Psoas muscle (tissue), 8 donors: ENCODE measurements around the gene KLHDC10. TPM values are rescaled to one million over a fixed set of nuclear protein-coding genes. Genes with fewer than 3 reads are reported as not detected.
"Not testable (repeated sequence)": the region's sequence is repeated elsewhere in the genome, so short reads cannot be mapped to it uniquely, and the experiment has no call there.

ENCODE experiments used
- ATAC-seq, 4 donors: fragments of 200-7000 bp; cut with Tn5 transposase; one replicate each; pipeline ENCODE4 v1.9.1; 2020; ENCODE audit warnings: moderate library complexity in 3 of 4, mild to moderate bottlenecking in 2 of 4
- DNase-seq, 2 donors: peaks; one replicate each; pipeline ENCODE4 v3.0.0-alpha.2; 2020
- H3K27ac ChIP-seq: fragments of 200-600 bp; one replicate; pipeline ENCODE4 v1.8.0; 2022
- H3K27me3 ChIP-seq, 3 donors: fragments of 200-600 bp in 1 of 3; one replicate each; pipeline versions ENCODE4 v1.6.1 to v1.8.0; 2013 to 2022; ENCODE audit warnings: low read length in 2 of 3, mild to moderate bottlenecking in 2 of 3, moderate library complexity in 1 of 3; ENCODE audit not compliant: insufficient read depth in 3 of 3
- H3K36me3 ChIP-seq, 2 donors: fragments of 200-600 bp in 1 of 2; one replicate each; pipeline versions ENCODE4 v1.6.1 to v1.8.0; 2013 to 2022; ENCODE audit warnings: low read depth in 1 of 2, mild to moderate bottlenecking in 1 of 2, moderate library complexity in 1 of 2; ENCODE audit not compliant: insufficient read depth in 1 of 2
- H3K4me1 ChIP-seq: fragments of 200-600 bp; one replicate; pipeline ENCODE4 v1.8.0; 2022
- H3K4me3 ChIP-seq: fragments of 200-600 bp; one replicate; pipeline ENCODE4 v1.8.0; 2022; ENCODE audit warnings: mild to moderate bottlenecking
- H3K9me3 ChIP-seq: fragments of 200-600 bp; one replicate; pipeline ENCODE4 v1.8.0; 2022
- CTCF ChIP-seq: fragments of 200-600 bp; IDR thresholded peaks from one replicate; pipeline ENCODE4 v1.8.0; 2022; ENCODE audit warnings: antibody characterized with exemption
- WGBS, 3 donors: extraction: QIAGEN DNeasy Blood & Tissue Kit; methylation state at CpG; one replicate each; pipeline versions ENCODE4 v1.1.6 to v1.1.7; 2013; 5-methylcytosine and 5-hydroxymethylcytosine counted together
- intact Hi-C, 2 donors: fragments of 100-400 bp; cut with DNase I; formaldehyde crosslinking; loops; one replicate each; pipeline versions ENCODE4 v1.11.0 to v1.14.2; 2022
- polyA plus RNA-seq, 3 donors: library from polyadenylated mRNA; stranded (reverse); fragments of 200-250 nt; gene quantifications; one replicate each; pipeline ENCODE4 v1.2.3, GENCODE V29; 2013
- total RNA-seq, 4 donors: library from RNA; stranded (reverse); fragmentation: NEBNext Ultra II Directional in 2 of 4; extraction: Animal tissue kit (Norgen Biotek cat#: 25700) in 2 of 4; gene quantifications; one replicate each; pipeline versions ENCODE4 v1.2.1 to v1.2.4, GENCODE V29; 2021 to 2023
- donor health status: healthy with polysubstance abuse.
- donor health status: DM: no; HTN: no; CAD: no; lungs with moderate emphysema.
- donor health status: Bipolar disorder and iron deficiency.
- donor health status: healthy.
- donor health status: DM: yes; HTN: yes; CAD: no.
- donor health status: DM: no; HTN: no; CAD: no.
- donor health status: DM: no; HTN: no; CAD: no.
- donor health status: DM: yes; HTN: yes; CAD: no.

Gene KLHDC10
- total and polyA plus RNA-seq, 7 donors = 17.6 to 49.6 (median 33.8) TPM

DNA sequence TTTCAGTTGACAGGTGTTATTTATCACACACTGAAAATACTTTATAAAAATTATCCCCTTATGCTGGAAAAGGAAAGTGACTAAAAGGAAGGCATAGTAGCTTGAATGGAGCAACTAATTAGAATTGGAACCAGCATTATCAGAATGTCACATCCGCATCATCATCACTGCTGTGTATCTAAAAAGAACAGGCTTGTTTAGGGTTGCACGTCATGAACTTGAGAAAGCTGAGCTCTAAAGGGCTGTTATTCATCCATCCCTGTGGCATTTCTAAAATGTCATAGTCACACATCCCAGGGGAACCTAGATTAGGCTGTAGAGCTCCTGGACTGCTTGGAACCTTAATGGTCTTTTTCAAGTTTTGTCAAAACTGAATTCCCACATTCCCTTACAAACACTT, 54.4 kb downstream of the KLHDC10 start:
- no peak for TF ChIP-seq CTCF
- intact Hi-C loops = loop anchor here in 1 of 2 donors (10.0 kb wide), 1 partner anchor 50 kb away; the partner anchor contains the start of gene KLHDC10
- WGBS, 3 donors = 70 to 83% (median 74%) methylated on average over 2 of the region's 2 CpGs
- DNase-seq (no peak), ATAC-seq (no peak)
- H3K4me1 ChIP-seq = peaks cover 6% of the 10 kb centered on the region
- H3K9me3 ChIP-seq = no peaks in the 10 kb centered on the region
- H3K36me3 ChIP-seq = peaks cover 16 to 98% of the 10 kb centered on the region in 2 donors
- no peaks in the 10 kb centered on the region for H3K27me3 ChIP-seq
- no peak overlapping the region for H3K4me3 ChIP-seq
- no peak overlapping the region for H3K27ac ChIP-seq

DNA sequence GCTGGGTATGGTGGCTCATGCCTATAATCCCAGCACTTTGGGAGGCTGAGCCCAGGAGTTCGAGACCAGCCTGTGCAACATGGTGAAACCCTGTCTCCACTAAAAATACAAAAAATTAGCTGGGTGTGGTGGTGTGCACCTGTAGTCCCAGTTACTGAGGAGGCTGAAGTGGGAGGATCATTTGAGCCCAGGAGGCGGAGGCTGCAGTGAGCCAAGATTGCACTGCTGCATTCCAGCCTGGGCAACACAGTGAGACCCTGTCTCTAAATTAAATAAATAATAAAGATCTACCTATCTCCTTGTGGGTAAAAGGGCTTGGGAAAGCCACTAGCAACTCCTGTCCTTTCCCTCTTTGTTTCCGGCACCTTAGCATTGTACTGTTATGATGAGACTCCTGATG, 56.5 kb downstream of the KLHDC10 start:
- H3K27ac ChIP-seq = not testable (repeated sequence)

GRCh38 chr7:130127404-130127803, 57.1 kb downstream of the KLHDC10 start:
- intact Hi-C loops = loop anchor here in 1 of 2 donors (10.0 kb wide), 1 partner anchor 53 kb away; the partner anchor contains the start of gene KLHDC10

More for the DNA sequence above, 56.5 kb downstream of the KLHDC10 start:
- not testable (repeated sequence) for H3K4me3 ChIP-seq, DNase-seq, ATAC-seq, H3K4me1 ChIP-seq, H3K27me3 ChIP-seq, H3K9me3 ChIP-seq
- H3K36me3 ChIP-seq = peaks cover 12 to 99% of the 10 kb centered on the region in 2 donors
- intact Hi-C loops = loop anchor here in 1 of 2 donors (10.0 kb wide), 1 partner anchor 52 kb away; the partner anchor contains the start of gene KLHDC10
- 96 to 99% (median 97%) methylated on average over 3 of the region's 3 CpGs for WGBS, 3 donors

DNA sequence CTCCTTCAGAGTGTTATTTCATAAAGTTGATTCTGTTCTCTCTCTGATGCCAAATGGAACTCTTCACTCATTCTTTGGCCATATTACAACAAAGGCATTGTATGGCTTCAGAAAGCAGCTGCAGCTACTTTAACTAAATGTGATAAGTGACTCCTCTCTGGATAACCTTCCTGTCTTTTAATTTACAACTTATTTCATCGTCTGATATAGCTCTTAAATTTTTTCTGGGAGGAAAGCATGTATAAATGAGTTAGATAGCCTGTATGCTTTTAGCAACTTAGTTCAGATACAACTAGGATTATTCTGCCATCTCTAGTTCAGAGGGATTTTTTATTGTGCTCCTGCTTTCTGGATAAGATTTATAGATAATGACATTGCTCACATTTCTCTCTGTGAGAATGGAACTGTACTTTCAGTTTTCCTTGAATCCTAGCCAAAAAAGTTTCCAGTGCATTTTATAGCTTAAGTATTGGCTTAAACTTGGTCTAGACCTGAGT, 57.5 kb downstream of the KLHDC10 start:
- H3K27ac ChIP-seq = no peak overlapping the region
- 21 to 32% (median 21%) methylated on average over 1 of the region's 1 CpG for WGBS, 3 donors
- no peak overlapping the region for H3K4me3 ChIP-seq
- no peak for DNase-seq
- peaks cover 6% of the 10 kb centered on the region for H3K4me1 ChIP-seq
- no peaks in the 10 kb centered on the region for H3K27me3 ChIP-seq
- no peak for ATAC-seq
- no peak for TF ChIP-seq CTCF
- intact Hi-C loops = loop anchor here in 1 of 2 donors (10.0 kb wide), 1 partner anchor 53 kb away; the partner anchor contains the start of gene KLHDC10
- H3K9me3 ChIP-seq = no peaks in the 10 kb centered on the region
- peaks cover 12 to 98% of the 10 kb centered on the region in 2 donors for H3K36me3 ChIP-seq

More at GRCh38 chr7:130127404-130127803, 57.1 kb downstream of the KLHDC10 start:
- ATAC-seq (no peak), DNase-seq (no peak)
- no peak for TF ChIP-seq CTCF
- WGBS, 3 donors = 30 to 36% (median 30%) methylated on average over 2 of the region's 2 CpGs
- Histone ChIP-seq H3K4me1 (peaks cover 6% of the 10 kb centered on the region), H3K9me3 (no peaks in the 10 kb centered on the region), H3K27ac (no peak overlapping the region), H3K27me3 (no peaks in the 10 kb centered on the region), H3K36me3 (peaks cover 12 to 98% of the 10 kb centered on the region in 2 donors), H3K4me3 (no peak overlapping the region)

- Histone ChIP-seq H3K36me3 (peaks cover 12 to 97% of the 10 kb centered on the region in 2 donors), H3K9me3 (no peaks in the 10 kb centered on the region), H3K27me3 (no peaks in the 10 kb centered on the region), H3K4me3 (no peak overlapping the region), H3K27ac (no peak overlapping the region), H3K4me1 (peaks cover 6% of the 10 kb centered on the region)
- intact Hi-C loops = loop anchor here in 1 of 2 donors (10.0 kb wide), 1 partner anchor 54 kb away; the partner anchor contains the start of gene KLHDC10
- WGBS, 3 donors = 52 to 68% (median 58%) methylated on average over 4 of the region's 4 CpGs
- TF ChIP-seq CTCF = no peak
- no peak for DNase-seq
- no peak for ATAC-seq
These were observed 58.7 kb downstream of the KLHDC10 start for GRCh38 chr7:130129011-130129411.
